Hindlimb muscle (tissue), 1 donor: ENCODE results near the gene PNPLA8. TPM values are rescaled to one million over a fixed set of nuclear protein-coding genes. Genes with fewer than 3 reads are reported as not detected.

Experiments used
- DNase-seq: peaks from one replicate; pipeline ENCODE4 v3.0.0-alpha.2; 2013
- polyA plus RNA-seq: library from polyadenylated mRNA; unstranded; fragments of 120-200 nt; gene quantifications from one replicate; pipeline ENCODE4 v1.2.1, GENCODE V29; 2013; ENCODE audit not compliant: insufficient read length

Gene PNPLA8
- polyA plus RNA-seq, 1 donor = 22.3 TPM

- DNase-seq = no peak
Measured at GRCh38 chr7:108440613-108441012, 85.3 kb downstream of the PNPLA8 start.

DNA sequence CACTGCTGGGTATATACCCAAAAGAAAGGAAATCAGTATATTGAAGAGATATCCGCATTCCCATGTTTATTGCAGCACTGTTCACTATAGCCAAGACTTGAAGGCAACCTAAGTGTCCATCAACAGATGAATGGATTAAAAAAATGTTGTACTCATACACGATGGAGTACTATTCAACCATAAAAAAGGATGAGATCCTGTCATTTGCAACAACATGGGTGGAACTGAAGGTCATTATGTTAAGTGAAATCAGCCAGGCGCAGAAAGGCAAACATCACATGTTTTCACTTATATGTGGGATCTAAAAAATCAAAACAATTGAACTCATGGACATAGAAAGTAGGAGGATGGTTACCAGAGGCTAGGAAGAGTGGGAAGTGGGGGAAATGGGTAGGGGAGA is 89.0 kb downstream of the PNPLA8 start:
- DNase-seq = no peak

GRCh38 chr7:108434010-108434409 is 91.9 kb downstream of the PNPLA8 start:
- no peak for DNase-seq

GRCh38 chr7:108431099-108431498 is 94.8 kb downstream of the PNPLA8 start:
- no peak for DNase-seq

DNA sequence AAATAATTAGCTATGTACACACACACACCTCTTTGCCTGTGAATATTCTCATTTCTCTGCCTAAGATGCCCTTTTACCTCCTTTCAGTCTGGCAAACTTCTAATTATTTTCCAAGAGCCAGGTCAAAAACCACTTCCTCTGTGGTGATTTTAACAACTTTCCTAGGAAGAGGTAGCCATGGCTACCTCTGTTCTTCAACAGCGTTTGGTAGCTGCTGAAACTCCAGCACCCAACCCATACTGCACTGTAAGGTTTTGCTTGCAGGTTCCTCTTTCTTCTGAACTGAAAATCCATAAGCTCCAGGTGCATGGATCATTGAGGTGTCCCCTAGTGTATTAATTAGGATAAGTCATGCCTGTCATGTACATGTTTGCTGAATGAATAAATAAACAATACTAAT is 95.3 kb downstream of the PNPLA8 start:
- DNase-seq = no peak

GRCh38 chr7:108427766-108428165 is 98.2 kb downstream of the PNPLA8 start:
- DNase-seq = no peak

DNA sequence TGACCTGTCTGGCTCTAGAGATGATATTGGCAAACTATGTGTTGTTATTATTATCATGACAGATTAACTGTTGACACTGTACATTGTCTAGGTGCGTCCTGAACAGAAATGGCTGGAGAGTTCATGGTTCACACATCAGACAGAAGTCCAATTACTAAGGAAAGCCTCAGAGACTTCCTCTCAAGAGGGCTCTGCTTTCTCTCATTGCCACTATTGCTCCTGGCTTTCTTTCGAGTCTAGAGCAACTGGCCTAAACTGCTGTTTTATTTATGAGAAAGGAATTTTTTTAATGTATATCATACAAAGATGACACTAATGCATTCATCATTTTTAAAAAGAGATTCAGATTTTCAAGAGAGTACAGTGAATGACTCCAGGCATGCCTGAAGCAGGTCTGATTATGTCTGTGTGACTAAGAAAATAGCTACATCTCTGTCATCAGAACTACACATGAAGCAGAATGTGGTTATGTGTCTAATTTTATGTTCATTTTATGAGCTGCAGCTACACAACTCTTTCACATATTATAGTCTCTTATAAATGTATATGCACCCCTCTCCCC is 100.1 kb downstream of the PNPLA8 start:
- no peak for DNase-seq

- no peak for DNase-seq
Measured at GRCh38 chr7:108424013-108424412, 101.9 kb downstream of the PNPLA8 start.

- no peak for DNase-seq
Measured at GRCh38 chr7:108423089-108423989, 102.6 kb downstream of the PNPLA8 start.

GRCh38 chr7:108421720-108422331 is 104.1 kb downstream of the PNPLA8 start:
- no peak for DNase-seq

Other genes starting within 250 kb of the PNPLA8 start
- 35.1 TPM for gene NRCAM, start 69.7 kb downstream of the PNPLA8 start, polyA plus RNA-seq
- gene THAP5, start 43.6 kb upstream of the PNPLA8 start, polyA plus RNA-seq = 17.4 TPM
- 13.6 TPM for gene DNAJB9, start 43.7 kb upstream of the PNPLA8 start, polyA plus RNA-seq